Measurements from ENCODE around the gene AIRE. TPM values are rescaled to one million over a fixed set of nuclear protein-coding genes. Genes with fewer than 3 reads are reported as not detected.
"Not testable (repeated sequence)": the region's sequence is repeated elsewhere in the genome, so short reads cannot be mapped to it uniquely, and the experiment has no call there.

The AIRE gene
- total RNA-seq, 1 donor from 2014 or later: 0.17 TPM

DNA sequence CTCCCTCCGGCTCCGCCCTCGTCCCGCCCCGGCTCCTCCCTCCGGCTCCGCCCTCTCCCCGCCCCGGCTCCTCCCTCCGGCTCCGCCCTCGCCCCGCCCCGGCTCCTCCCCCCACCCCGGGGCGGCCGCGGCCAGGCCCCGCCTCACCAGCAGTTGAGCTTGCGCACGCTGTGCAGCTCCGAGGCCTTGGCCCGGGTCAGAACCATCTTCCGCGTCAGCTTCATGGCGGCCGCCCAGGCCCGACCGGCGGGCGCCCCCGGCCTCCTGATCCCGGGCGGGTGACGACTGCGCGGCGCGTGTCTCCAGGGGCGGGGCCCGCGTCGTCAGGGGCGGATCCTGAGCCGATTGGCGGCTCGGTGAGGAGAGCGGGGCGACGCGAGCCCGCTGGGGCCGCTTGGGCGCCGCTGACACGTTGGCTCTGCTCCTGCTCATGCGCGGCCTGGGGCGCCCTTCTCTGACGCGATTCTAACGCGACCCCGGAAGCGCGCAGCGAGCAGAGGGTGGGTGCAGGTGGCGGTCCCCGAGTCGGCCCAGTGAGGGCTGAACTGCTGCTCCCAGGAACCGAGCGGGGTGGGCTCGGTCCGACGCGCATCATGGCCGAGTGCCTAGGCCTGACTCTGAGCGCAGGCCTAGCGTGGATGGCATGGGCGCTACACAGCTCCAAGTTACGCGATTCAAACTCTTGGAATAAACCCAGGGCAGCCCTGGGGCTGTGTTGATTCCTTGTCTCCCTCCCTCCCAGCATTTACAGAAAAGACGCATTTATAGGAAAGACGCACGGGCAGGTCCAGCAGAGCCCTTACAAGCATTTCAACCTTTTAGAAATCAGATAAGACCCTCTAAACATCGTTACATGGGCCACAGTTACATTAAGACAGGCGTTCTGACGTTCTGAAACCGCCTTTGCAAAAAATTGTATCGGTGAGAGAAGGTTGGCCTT lies 53.6 kb downstream of the AIRE start, which contains the start of gene CFAP410:
Gene CFAP410 (minus strand): TSS at position 420 of the 940 bp plus-strand sequence. CDS start 196 bp downstream, at position 224.
- H3K4me3 ChIP-seq (ENCODE audit: low read depth, low read length): peak within 1 kb of the TSS; percentile 95
- no peak for TF ChIP-seq CTCF (IDR thresholded peaks at IDR 0.05; ENCODE audit: insufficient read depth, low read length, poor library complexity, severe bottlenecking)
- no peaks in the 10 kb centered on the region for H3K27me3 ChIP-seq (ENCODE audit: control insufficient read depth, insufficient read depth, low read length)
- peak; percentile 69 for DNase-seq (ENCODE audit: low read depth)
- H3K36me3 ChIP-seq (ENCODE audit: control insufficient read depth, insufficient read depth, low read length): no peaks in the 10 kb centered on the region

DNA sequence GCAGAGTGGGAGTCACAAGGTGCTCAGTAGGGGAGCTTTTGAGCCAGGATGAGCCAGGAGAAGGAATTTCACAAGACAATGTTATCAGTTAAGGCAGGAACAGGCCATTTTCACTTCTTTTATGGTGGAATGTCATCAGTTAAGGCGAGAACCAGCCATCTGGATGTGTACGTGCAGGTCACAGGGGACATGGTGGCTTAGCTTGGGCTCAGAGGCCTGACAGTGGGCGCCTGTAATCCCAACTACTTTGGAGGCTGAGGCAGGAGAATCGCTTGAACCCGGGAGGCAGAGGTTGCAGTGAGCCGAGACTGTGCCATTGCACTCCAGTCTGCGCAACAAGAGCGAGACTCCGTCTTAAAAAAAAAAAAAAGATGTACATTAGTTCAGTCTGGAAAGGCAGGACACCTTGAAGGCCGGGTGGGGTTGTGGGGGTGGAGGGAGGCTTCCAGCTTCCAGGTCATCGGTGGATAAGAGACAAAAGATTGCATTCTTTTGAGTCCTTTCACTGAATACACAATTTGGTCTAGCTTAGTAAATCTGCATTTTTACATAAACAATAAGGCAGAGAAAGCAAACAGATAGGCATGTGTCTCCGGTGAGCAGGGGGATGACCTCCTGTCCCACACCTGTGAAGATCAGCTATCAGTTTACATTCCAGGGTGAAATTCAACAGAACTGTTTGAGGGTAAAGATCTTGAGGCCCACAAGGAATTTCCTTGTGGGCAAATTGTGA lies 56.2 kb downstream of the AIRE start:
- not testable (repeated sequence) for DNase-seq (ENCODE audit: low read depth); H3K27me3 ChIP-seq (ENCODE audit: control insufficient read depth, insufficient read depth, low read length); H3K36me3 ChIP-seq (ENCODE audit: control insufficient read depth, insufficient read depth, low read length); H3K4me3 ChIP-seq (ENCODE audit: low read depth, low read length)

DNA sequence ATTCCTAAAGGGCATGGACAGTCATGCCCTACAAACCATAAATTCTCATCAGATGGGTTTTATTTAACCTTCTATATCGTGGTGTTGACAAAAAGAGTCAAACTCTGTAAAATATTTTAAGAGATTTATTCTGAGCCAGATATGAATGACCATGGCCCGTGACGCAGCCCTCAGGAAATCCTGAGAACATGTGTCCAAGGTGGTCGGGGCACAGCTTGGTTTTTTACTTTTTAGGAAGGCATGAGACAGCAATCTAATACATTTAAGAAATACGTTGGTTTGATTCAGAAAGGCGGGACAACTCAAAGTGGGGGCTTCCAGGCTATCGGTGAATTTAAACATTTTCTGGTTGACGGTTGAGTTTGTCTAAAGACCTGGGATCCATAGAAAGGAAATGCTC lies 57.3 kb downstream of the AIRE start:
- DNase-seq (ENCODE audit: low read depth); H3K4me3 ChIP-seq (ENCODE audit: low read depth, low read length); H3K36me3 ChIP-seq (ENCODE audit: control insufficient read depth, insufficient read depth, low read length); H3K27me3 ChIP-seq (ENCODE audit: control insufficient read depth, insufficient read depth, low read length): not testable (repeated sequence)

GRCh38 chr21:44344541-44345183 lies 59.0 kb downstream of the AIRE start:
- H3K4me3 ChIP-seq (ENCODE audit: low read depth, low read length): no peak overlapping the region
- H3K36me3 ChIP-seq (ENCODE audit: control insufficient read depth, insufficient read depth, low read length): no peaks in the 10 kb centered on the region
- no peak for TF ChIP-seq CTCF (IDR thresholded peaks at IDR 0.05; ENCODE audit: insufficient read depth, low read length, poor library complexity, severe bottlenecking)
- peaks cover 19% of the 10 kb centered on the region for H3K27me3 ChIP-seq (ENCODE audit: control insufficient read depth, insufficient read depth, low read length)
- no peak for DNase-seq (ENCODE audit: low read depth)

- no peak for DNase-seq (ENCODE audit: low read depth)
- no peak for TF ChIP-seq CTCF (IDR thresholded peaks at IDR 0.05; ENCODE audit: insufficient read depth, low read length, poor library complexity, severe bottlenecking)
Measured at GRCh38 chr21:44345495-44345894, 59.8 kb downstream of the AIRE start.

GRCh38 chr21:44347911-44348451 lies 62.3 kb downstream of the AIRE start:
- Histone ChIP-seq H3K4me3 (ENCODE audit: low read depth, low read length) (no peak overlapping the region), H3K36me3 (ENCODE audit: control insufficient read depth, insufficient read depth, low read length) (no peaks in the 10 kb centered on the region), H3K27me3 (ENCODE audit: control insufficient read depth, insufficient read depth, low read length) (peaks cover 47% of the 10 kb centered on the region)
- DNase-seq (ENCODE audit: low read depth): no peak
- no peak for TF ChIP-seq CTCF (IDR thresholded peaks at IDR 0.05; ENCODE audit: insufficient read depth, low read length, poor library complexity, severe bottlenecking)

More at GRCh38 chr21:44345495-44345894, 59.8 kb downstream of the AIRE start:
- H3K36me3 ChIP-seq (ENCODE audit: control insufficient read depth, insufficient read depth, low read length): no peaks in the 10 kb centered on the region
- H3K4me3 ChIP-seq (ENCODE audit: low read depth, low read length): no peak overlapping the region
- peaks cover 23% of the 10 kb centered on the region for H3K27me3 ChIP-seq (ENCODE audit: control insufficient read depth, insufficient read depth, low read length)

Other genes with a start within 250 kb of the AIRE start
- 8.6 and 9.5 TPM in 2 replicates for gene PWP2, start 178.5 kb upstream of the AIRE start, total RNA-seq
- 4.2 and 6.5 TPM in 2 replicates for gene GATD3, start 152.2 kb upstream of the AIRE start, total RNA-seq
- 1.6 and 2.9 TPM in 2 replicates for gene ICOSLG, start 44.9 kb upstream of the AIRE start, total RNA-seq
- gene DNMT3L, start 24.0 kb upstream of the AIRE start, total RNA-seq: not detected in 2 replicates
- 75.8 and 89.9 TPM in 2 replicates for gene PFKL, start 14.2 kb downstream of the AIRE start, total RNA-seq
- 20.2 and 27.0 TPM in 2 replicates for gene CFAP410, start 53.5 kb downstream of the AIRE start, total RNA-seq
- 2.8 and 2.9 TPM in 2 replicates for gene TRPM2, start 67.7 kb downstream of the AIRE start, total RNA-seq
- gene LRRC3, start 169.6 kb downstream of the AIRE start, total RNA-seq: 3.4 and 3.6 TPM in 2 replicates